ENCODE results near the gene DNMT3L. TPM values are rescaled to one million over a fixed set of nuclear protein-coding genes. Genes with fewer than 3 reads are reported as not detected.

Gene DNMT3L
- total and polyA plus RNA-seq, 12 donors, result not detected

GRCh38 chr21:44290327-44291077 is 28.8 kb upstream of the DNMT3L start:
- H3K4me3 ChIP-seq, result no peak overlapping the region
- intact Hi-C loops (cut with DNase I), result no loop called here
- no peaks in the 10 kb centered on the region for H3K36me3 ChIP-seq (replicated peaks in 1 of 2)
- 80 to 82% (median 81%) methylated on average over 11 to 16 of the region's 16 CpGs for WGBS, 4 donors
- TF ChIP-seq CTCF (IDR thresholded peaks at IDR 0.05), result no peak
- TF ChIP-seq POLR2A (IDR thresholded peaks at IDR 0.05), result no peak
- H3K9me3 ChIP-seq (replicated peaks in 1 of 3), result no peaks in the 10 kb centered on the region
- H3K27ac ChIP-seq, result no peak overlapping the region
- H3K4me1 ChIP-seq (replicated peaks in 1 of 2), result peaks cover 0 to 10% of the 10 kb centered on the region in 2 donors
- DNase-seq, result no peak
- H3K27me3 ChIP-seq, result peaks cover 14% of the 10 kb centered on the region

DNA sequence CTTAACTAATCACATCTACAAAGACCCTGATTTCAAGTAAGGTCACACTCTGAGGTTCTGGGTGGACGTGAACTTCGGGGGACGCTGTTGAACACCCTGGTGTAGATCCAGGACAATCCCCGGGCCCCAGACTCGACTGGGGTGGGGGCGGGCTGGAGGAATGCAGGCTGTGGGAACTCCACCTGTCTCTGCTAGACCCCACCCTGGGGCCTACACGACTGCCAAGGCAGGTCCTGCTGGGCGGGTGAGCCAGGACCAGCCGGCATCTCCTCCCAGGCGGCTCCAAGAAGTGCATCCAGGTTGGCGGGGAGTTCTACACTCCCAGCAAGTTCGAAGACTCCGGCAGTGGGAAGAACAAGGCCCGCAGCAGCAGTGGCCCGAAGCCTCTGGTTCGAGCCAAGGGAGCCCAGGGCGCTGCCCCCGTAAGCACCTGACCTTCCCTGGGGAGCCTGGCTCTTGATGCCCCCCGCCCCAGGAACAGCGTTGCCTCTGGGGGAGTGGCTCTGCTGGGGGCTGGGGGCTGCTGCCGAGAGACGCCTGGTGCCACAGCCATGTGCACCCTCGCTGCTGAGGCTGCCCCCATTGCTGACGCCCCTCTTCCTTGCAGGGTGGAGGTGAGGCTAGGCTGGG is 27.8 kb upstream of the DNMT3L start:
- Histone ChIP-seq H3K4me3 (no peak overlapping the region), H3K36me3 (replicated peaks in 1 of 2) (no peaks in the 10 kb centered on the region), H3K27me3 (peaks cover 18% of the 10 kb centered on the region), H3K27ac (no peak overlapping the region), H3K4me1 (replicated peaks in 1 of 2) (peaks cover 0 to 6% of the 10 kb centered on the region in 2 donors), H3K9me3 (replicated peaks in 1 of 3) (no peaks in the 10 kb centered on the region)
- no peak for DNase-seq
- intact Hi-C loops (cut with DNase I), result no loop called here
- WGBS, 4 donors, result 80 to 93% (median 87%) methylated on average over 5 to 24 of the region's 24 CpGs
- TF ChIP-seq CTCF (IDR thresholded peaks at IDR 0.05) (no peak), POLR2A (IDR thresholded peaks at IDR 0.05) (no peak)

DNA sequence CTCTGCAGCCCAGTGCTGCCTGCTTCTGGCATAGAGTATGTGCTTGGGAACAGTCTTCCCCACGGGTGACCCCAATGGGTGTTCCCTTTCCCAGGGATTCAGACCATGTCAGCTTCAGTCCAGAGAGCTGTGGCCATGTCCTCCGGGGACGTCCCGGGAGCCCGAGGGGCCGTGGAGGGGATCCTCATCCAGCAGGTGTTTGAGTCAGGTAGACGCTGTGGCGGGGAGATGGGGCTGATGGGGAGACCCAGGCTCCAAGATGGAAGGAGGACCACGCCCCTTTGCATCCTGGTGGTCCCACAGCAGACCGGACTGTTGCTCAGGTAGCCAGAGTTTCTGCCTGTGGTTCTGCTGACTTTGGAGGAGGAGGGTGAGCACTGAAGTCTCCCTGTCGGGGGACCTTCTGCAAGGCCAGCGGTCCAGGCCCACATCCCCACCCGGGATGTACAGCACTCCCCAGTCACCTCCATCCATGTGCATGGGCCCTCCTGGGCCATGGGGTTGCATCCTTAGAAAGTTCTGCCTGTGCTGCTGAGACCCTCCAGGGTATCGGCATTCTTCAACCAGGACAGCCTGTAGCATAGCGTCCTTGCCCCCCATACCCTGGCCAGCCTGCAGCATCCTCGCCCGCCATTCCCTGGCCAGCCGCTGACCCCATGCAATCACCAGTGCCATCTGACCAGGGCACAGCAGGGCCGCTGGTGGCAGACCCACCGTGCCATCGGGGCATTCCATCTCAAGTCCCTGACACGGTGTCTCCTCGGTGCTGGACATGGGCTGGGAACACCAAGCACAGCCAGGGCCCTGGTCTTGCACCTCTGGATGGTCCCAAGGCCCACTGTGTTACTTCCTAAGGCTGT is 26.8 kb upstream of the DNMT3L start:
- Histone ChIP-seq H3K27ac (no peak overlapping the region), H3K4me3 (no peak overlapping the region), H3K36me3 (replicated peaks in 1 of 2) (no peaks in the 10 kb centered on the region), H3K9me3 (replicated peaks in 1 of 3) (no peaks in the 10 kb centered on the region), H3K27me3 (peaks cover 18% of the 10 kb centered on the region), H3K4me1 (replicated peaks in 1 of 2) (peaks cover 0 to 6% of the 10 kb centered on the region in 2 donors)
- intact Hi-C loops (cut with DNase I), result no loop called here
- no peak for DNase-seq
- TF ChIP-seq POLR2A (IDR thresholded peaks at IDR 0.05), result no peak
- no peak for TF ChIP-seq CTCF (IDR thresholded peaks at IDR 0.05)
- WGBS, 4 donors, result 81 to 91% (median 87%) methylated on average over 6 to 23 of the region's 23 CpGs
